Parathyroid adenoma (tissue), 2 donors: ENCODE data around the gene RAF1.

Experiments
- H2AFZ ChIP-seq: fragments of 300-600 bp; sonication (generic); one replicate; pipeline ENCODE4 v1.7.0; 2017; ENCODE audit warnings: antibody characterized with exemption, mild to moderate bottlenecking
- H3K27ac ChIP-seq: fragments of 300-600 bp; sonication (generic); one replicate; pipeline ENCODE4 v1.7.0; 2017
- H3K27me3 ChIP-seq: fragments of 300-600 bp; sonication (generic); one replicate; pipeline ENCODE4 v1.7.0; 2017; ENCODE audit warnings: low read length; ENCODE audit not compliant: control insufficient read depth, insufficient read depth
- H3K36me3 ChIP-seq: fragments of 300-600 bp; sonication (generic); one replicate; pipeline ENCODE4 v1.7.0; 2017; ENCODE audit warnings: low read length; ENCODE audit not compliant: control insufficient read depth, insufficient read depth
- H3K4me1 ChIP-seq: fragments of 300-600 bp; sonication (generic); one replicate; pipeline ENCODE4 v1.7.0; 2017; ENCODE audit warnings: control low read depth
- H3K4me2 ChIP-seq: fragments of 300-600 bp; sonication (generic); one replicate; pipeline ENCODE4 v1.7.0; 2017; ENCODE audit warnings: low read length
- H3K4me3 ChIP-seq: fragments of 300-600 bp; sonication (generic); one replicate; pipeline ENCODE4 v1.7.0; 2017; ENCODE audit warnings: low read depth, low read length
- H3K79me2 ChIP-seq: fragments of 300-600 bp; sonication (generic); one replicate; pipeline ENCODE4 v1.7.0; 2017; ENCODE audit warnings: control low read depth
- H3K9ac ChIP-seq: fragments of 300-600 bp; sonication (generic); one replicate; pipeline ENCODE4 v1.7.0; 2017; ENCODE audit warnings: mild to moderate bottlenecking
- H3K9me3 ChIP-seq: fragments of 300-600 bp; sonication (generic); one replicate; pipeline ENCODE4 v1.7.0; 2017; ENCODE audit warnings: low read length; ENCODE audit not compliant: control insufficient read depth
- TF ChIP-seq, protein P1 (sequence below): fragments of 300-600 bp; sonication (generic); IDR thresholded peaks from one replicate; pipeline ENCODE4 v1.7.0; 2017; ENCODE audit warnings: antibody characterized with exemption, mild to moderate bottlenecking
- donor health status: primary hyperparathyroidism.

Gene RAF1

DNA sequence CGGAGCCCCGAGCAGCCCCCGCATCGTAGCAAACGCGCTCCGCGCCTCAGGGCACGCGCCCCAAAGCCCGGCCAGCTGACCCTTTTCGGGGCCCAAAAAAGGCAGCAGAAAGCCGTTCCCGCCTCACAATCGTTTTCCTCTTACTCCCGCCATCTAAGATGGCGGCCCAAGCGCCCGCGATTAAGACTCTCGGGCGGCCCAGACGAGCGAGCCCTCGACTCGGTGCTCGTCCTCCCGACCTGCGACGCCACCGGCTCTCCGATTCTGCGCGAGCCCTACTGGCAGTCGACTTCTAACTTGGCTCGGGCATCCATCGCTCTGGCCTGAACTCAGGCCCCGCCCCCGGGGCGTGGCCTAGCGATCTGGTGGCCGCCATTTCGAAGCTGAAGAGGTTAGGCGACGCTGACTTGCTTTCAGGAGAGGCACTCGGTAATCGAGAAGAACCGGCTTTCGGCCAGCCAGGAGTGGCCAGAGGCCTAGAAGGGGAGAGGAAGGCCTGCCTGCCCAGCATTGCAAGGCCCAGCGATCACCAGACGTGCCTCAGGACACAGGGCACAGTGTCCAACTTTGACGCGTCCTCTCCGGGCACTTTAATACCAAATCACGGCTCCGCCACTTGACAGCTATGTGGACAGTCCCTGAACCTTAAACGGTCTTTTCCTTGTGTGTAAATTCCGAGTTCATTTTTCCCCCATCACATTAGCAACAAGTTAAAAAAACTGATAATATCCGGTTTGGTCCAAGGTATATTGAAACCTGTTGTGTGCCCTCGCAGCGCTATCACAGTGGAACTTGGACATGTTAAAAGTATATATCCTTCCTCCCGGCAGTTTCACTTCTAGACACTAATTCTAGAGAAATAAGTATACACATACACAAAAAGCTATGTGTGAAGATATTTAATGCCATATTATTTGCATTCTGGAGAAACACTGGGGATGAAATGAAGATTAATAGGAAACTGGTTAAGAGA lies at the start of gene RAF1:
Gene RAF1, minus strand, starts transcription at position 182 of the 973 bp plus-strand sequence. CDS start 45,396 bp downstream, outside the sequence.
- no peaks in the 10 kb centered on the region for H3K9me3 ChIP-seq
- no peaks in the 10 kb centered on the region for H3K4me1 ChIP-seq
- H3K27me3 ChIP-seq, result no peaks in the 10 kb centered on the region
- peak within 1 kb of the TSS; percentile 93 for H3K4me2 ChIP-seq
- peak within 1 kb of the TSS; percentile 99 for H3K27ac ChIP-seq
- TF ChIP-seq, protein P1, sequence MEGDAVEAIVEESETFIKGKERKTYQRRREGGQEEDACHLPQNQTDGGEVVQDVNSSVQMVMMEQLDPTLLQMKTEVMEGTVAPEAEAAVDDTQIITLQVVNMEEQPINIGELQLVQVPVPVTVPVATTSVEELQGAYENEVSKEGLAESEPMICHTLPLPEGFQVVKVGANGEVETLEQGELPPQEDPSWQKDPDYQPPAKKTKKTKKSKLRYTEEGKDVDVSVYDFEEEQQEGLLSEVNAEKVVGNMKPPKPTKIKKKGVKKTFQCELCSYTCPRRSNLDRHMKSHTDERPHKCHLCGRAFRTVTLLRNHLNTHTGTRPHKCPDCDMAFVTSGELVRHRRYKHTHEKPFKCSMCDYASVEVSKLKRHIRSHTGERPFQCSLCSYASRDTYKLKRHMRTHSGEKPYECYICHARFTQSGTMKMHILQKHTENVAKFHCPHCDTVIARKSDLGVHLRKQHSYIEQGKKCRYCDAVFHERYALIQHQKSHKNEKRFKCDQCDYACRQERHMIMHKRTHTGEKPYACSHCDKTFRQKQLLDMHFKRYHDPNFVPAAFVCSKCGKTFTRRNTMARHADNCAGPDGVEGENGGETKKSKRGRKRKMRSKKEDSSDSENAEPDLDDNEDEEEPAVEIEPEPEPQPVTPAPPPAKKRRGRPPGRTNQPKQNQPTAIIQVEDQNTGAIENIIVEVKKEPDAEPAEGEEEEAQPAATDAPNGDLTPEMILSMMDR, result no peak
- H3K79me2 ChIP-seq, result peaks cover 27% of the 10 kb centered on the region
- H3K36me3 ChIP-seq, result no peaks in the 10 kb centered on the region
- H3K4me3 ChIP-seq, result peak within 1 kb of the TSS; percentile 93
- H2AFZ ChIP-seq, result peak within 1 kb of the TSS; percentile 95
- H3K9ac ChIP-seq, result peak within 1 kb of the TSS; percentile 97

DNA sequence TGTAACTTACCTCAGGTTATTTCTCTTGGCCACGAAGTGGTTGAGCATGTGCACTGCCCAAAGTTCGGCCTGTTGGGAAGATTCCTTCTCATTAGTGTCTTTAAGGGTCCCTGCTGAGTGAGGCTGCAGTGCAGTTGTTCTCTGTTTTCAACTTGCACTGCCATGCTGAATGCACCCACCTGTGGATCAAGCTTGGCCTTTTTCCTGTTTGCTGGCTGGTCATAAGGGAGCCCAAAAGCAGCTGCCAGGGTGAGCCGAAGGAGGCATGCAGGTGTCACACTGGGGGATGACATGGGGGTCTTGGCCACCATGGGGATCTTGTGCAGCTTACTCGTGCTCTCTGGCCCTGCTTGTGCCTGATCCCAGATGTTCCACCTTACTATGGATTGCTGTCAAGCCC lies 46.1 kb upstream of the RAF1 start:
- no peaks in the 10 kb centered on the region for H3K36me3 ChIP-seq
- H3K27me3 ChIP-seq, result no peaks in the 10 kb centered on the region
- H3K79me2 ChIP-seq, result peaks cover 4% of the 10 kb centered on the region
- H3K9ac ChIP-seq, result no peak overlapping the region
- no peak overlapping the region for H3K4me3 ChIP-seq
- no peak overlapping the region for H3K27ac ChIP-seq
- no peak overlapping the region for H2AFZ ChIP-seq
- no peaks in the 10 kb centered on the region for H3K4me1 ChIP-seq
- no peaks in the 10 kb centered on the region for H3K9me3 ChIP-seq
- H3K4me2 ChIP-seq, result no peak overlapping the region
- TF ChIP-seq, protein P1, result no peak

DNA sequence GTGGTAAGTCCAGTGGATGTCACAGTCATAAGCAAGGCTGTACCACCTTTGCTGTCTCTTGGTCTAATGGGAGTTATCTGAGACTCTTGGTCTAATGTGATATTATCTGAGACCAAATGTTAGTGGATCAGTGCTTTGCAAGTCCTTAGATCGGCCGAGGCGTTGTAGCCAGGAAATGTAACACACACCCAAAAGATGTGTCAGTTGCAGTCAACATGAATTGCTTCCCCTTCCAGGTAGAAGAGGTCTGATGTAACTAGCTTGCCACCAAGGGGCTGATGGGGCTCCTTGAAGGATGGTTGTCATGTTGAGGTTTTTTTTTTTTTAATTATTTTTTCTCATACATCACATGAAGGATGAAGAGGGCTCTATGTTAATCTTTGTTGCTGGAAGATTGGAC lies 45.4 kb upstream of the RAF1 start:
- no peak overlapping the region for H2AFZ ChIP-seq
- no peaks in the 10 kb centered on the region for H3K4me1 ChIP-seq
- peaks cover 4% of the 10 kb centered on the region for H3K79me2 ChIP-seq
- no peaks in the 10 kb centered on the region for H3K36me3 ChIP-seq
- H3K4me3 ChIP-seq, result no peak overlapping the region
- H3K27me3 ChIP-seq, result no peaks in the 10 kb centered on the region
- TF ChIP-seq, protein P1, result no peak
- H3K9ac ChIP-seq, result no peak overlapping the region
- H3K4me2 ChIP-seq, result no peak overlapping the region
- no peaks in the 10 kb centered on the region for H3K9me3 ChIP-seq
- no peak overlapping the region for H3K27ac ChIP-seq

DNA sequence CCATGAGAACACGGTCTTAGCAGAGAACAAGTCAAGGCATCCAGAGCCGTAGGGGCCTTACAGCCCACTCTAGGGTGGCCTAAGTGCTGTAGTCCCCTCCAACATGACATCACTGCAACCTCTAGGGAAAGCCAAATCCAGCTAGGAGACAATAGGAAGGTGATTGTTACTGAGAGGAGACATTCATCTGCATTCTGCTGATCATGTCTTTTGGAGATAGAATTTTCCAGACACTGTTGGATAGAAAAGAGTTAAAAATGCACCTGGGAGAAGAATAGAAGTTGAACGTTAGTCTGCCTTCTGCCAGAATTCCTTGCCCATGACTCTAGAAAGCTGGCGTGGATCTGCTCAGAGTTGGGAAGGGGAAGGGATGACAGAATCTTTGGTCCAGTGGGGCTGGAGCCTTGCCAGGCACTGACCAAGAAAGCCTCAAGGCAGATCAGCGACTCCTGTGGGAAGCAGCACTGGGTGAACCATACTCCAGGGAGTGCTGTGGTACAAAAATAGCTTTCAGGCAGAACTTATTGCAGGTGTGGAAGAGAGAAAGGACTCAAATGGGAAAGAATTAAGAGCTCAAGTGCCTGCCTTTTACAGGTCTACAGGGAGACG lies 44.8 kb upstream of the RAF1 start:
- Histone ChIP-seq H3K9ac (no peak overlapping the region), H3K27ac (no peak overlapping the region), H3K27me3 (no peaks in the 10 kb centered on the region), H3K4me2 (no peak overlapping the region), H3K79me2 (peaks cover 4% of the 10 kb centered on the region), H3K9me3 (no peaks in the 10 kb centered on the region), H3K4me3 (no peak overlapping the region), H2AFZ (no peak overlapping the region), H3K4me1 (no peaks in the 10 kb centered on the region), H3K36me3 (no peaks in the 10 kb centered on the region)
- TF ChIP-seq, protein P1, result no peak
